ENCODE results near the gene NUMBL.
"Not testable (repeated sequence)": the region's sequence is repeated elsewhere in the genome, so short reads cannot be mapped to it uniquely, and the experiment has no call there.

Gene NUMBL

GRCh38 chr19:40690050-40690692 is at the start of gene NUMBL:
TSS of gene NUMBL (minus strand) at chr19:40690651. CDS start at chr19:40690483, 168 bp downstream.
- Histone ChIP-seq H3K4me1 (ENCODE audit: insufficient read depth, low read length) (peaks cover 20% of the 10 kb centered on the region), H3K27me3 (ENCODE audit: insufficient read depth, low read length) (no peaks in the 10 kb centered on the region), H2AFZ (ENCODE audit: low read depth, low read length) (peak within 1 kb of the TSS; percentile 32), H3K4me3 (ENCODE audit: low read length) (peak within 1 kb of the TSS; percentile 46), H3K9me3 (ENCODE audit: low read length) (no peaks in the 10 kb centered on the region), H3K36me3 (ENCODE audit: insufficient read depth, low read length) (peaks cover 25% of the 10 kb centered on the region)

GRCh38 chr19:40739030-40739839 is 48.8 kb upstream of the NUMBL start:
- Histone ChIP-seq H3K4me1 (ENCODE audit: insufficient read depth, low read length) (no peaks in the 10 kb centered on the region), H2AFZ (ENCODE audit: low read depth, low read length) (no peak overlapping the region), H3K9me3 (ENCODE audit: low read length) (no peaks in the 10 kb centered on the region), H3K4me3 (ENCODE audit: low read length) (no peak overlapping the region), H3K27me3 (ENCODE audit: insufficient read depth, low read length) (no peaks in the 10 kb centered on the region), H3K36me3 (ENCODE audit: insufficient read depth, low read length) (peaks cover 52% of the 10 kb centered on the region)

DNA sequence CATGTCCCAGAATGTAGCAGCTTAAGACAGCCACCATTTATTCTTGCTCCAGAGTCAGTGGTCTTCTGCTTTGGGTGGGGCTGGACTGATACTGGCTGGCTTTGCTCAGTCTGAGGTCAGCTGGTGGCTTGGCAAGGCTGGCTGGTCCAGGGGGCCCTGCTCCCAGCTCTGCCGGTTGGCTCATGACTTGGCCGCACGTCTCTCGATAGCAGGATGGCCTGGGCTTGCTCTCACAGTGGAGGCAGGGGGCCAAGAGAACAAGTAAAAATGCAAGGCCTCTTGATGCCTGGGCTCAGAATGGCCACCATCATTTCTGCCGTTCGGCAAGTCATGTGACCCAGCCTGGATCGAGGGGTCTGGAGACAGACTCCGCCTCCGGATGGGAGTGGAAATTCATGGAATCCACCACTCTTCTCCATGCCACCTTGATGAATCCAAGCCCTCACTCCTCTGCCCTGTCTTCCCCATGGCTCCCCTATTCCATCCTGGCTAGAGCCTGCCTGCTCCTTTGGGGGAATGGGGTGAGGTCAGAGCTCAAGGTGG is 46.7 kb upstream of the NUMBL start:
- peaks cover 66% of the 10 kb centered on the region for H3K36me3 ChIP-seq (ENCODE audit: insufficient read depth, low read length)
- no peak overlapping the region for H3K4me3 ChIP-seq (ENCODE audit: low read length)

DNA sequence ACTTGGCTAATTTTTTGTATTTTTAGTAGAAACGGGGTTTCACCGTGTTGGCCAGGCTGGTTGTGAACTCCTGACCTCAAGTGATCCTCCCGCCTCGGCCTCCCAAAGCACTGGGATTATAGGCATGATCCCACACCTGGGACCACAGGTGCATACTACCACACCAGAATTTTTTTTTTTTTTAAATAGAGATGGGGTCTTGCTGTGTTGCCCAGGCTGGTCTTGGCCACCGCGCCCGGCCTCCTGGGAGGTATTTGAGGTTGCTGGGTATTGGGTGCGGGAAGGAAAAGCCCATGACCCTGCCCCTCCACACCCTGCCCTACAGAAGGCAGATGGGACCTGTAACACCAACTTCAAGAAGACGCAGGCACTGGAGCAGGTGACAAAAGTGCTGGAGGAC is 46.2 kb upstream of the NUMBL start:
- H3K9me3 ChIP-seq (ENCODE audit: low read length), result no peaks in the 10 kb centered on the region
- H3K36me3 ChIP-seq (ENCODE audit: insufficient read depth, low read length), result peaks cover 68% of the 10 kb centered on the region
- no peaks in the 10 kb centered on the region for H3K27me3 ChIP-seq (ENCODE audit: insufficient read depth, low read length)
- no peak overlapping the region for H3K4me3 ChIP-seq (ENCODE audit: low read length)
- H3K4me1 ChIP-seq (ENCODE audit: insufficient read depth, low read length), result no peaks in the 10 kb centered on the region
- no peak overlapping the region for H2AFZ ChIP-seq (ENCODE audit: low read depth, low read length)

More for the DNA sequence above, 46.7 kb upstream of the NUMBL start:
- H3K27me3 ChIP-seq (ENCODE audit: insufficient read depth, low read length), result no peaks in the 10 kb centered on the region
- H2AFZ ChIP-seq (ENCODE audit: low read depth, low read length), result no peak overlapping the region
- H3K4me1 ChIP-seq (ENCODE audit: insufficient read depth, low read length), result no peaks in the 10 kb centered on the region
- no peaks in the 10 kb centered on the region for H3K9me3 ChIP-seq (ENCODE audit: low read length)

DNA sequence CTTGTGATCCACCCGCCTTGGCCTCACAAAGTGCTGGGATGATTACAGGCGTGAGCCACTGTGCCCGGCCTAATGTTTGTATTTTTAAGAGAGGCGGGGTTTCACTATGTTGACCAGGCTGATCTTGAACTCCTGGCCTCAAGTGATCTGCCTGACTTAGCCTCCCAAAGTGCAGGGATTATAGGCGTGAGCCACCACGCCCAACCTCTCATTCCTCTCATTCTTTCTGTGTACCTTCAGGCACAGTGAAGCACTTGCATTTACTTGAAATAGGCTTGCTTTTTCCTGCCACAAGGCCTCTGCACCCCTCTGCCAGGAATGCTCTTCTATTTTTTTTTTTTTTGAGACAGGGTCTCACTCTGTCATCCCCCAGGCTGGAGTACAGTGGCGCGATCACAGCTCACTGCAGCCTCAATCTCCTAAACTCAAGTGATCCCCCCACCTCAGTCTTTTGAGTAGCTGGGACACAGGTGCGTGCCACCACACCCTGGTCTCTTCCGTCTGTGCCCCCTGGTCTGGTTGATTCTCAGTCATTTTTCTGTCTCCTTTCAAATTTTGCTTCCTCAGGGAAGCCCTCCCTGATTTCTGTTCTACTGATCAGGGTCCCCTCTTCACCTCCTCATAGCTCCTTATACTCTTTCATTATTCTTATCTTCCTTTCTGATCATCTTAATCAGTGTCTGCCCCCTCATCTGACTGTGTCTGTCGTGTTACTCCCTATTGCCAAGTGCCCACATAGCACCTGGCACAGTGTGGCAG is 44.7 kb upstream of the NUMBL start:
- H2AFZ ChIP-seq (ENCODE audit: low read depth, low read length), result no peak overlapping the region
- H3K27me3 ChIP-seq (ENCODE audit: insufficient read depth, low read length), result no peaks in the 10 kb centered on the region
- no peak overlapping the region for H3K4me3 ChIP-seq (ENCODE audit: low read length)
- H3K9me3 ChIP-seq (ENCODE audit: low read length), result peaks cover 2% of the 10 kb centered on the region
- no peaks in the 10 kb centered on the region for H3K4me1 ChIP-seq (ENCODE audit: insufficient read depth, low read length)
- H3K36me3 ChIP-seq (ENCODE audit: insufficient read depth, low read length), result peaks cover 82% of the 10 kb centered on the region

- H3K4me1 ChIP-seq (ENCODE audit: insufficient read depth, low read length), result no peaks in the 10 kb centered on the region
- peaks cover 76% of the 10 kb centered on the region for H3K36me3 ChIP-seq (ENCODE audit: insufficient read depth, low read length)
- H2AFZ ChIP-seq (ENCODE audit: low read depth, low read length), result no peak overlapping the region
- H3K9me3 ChIP-seq (ENCODE audit: low read length), result peaks cover 2% of the 10 kb centered on the region
- no peak overlapping the region for H3K4me3 ChIP-seq (ENCODE audit: low read length)
- no peaks in the 10 kb centered on the region for H3K27me3 ChIP-seq (ENCODE audit: insufficient read depth, low read length)
Observed at GRCh38 chr19:40733149-40733548, 42.7 kb upstream of the NUMBL start.

- not testable (repeated sequence) for H3K9me3 ChIP-seq (ENCODE audit: low read length); H3K4me1 ChIP-seq (ENCODE audit: insufficient read depth, low read length); H3K4me3 ChIP-seq (ENCODE audit: low read length); H3K27me3 ChIP-seq (ENCODE audit: insufficient read depth, low read length); H2AFZ ChIP-seq (ENCODE audit: low read depth, low read length)
- peaks cover 81% of the 10 kb centered on the region for H3K36me3 ChIP-seq (ENCODE audit: insufficient read depth, low read length)
Observed at GRCh38 chr19:40732304-40732703, 41.9 kb upstream of the NUMBL start.

GRCh38 chr19:40730065-40730464 is 39.6 kb upstream of the NUMBL start:
- H3K4me1 ChIP-seq (ENCODE audit: insufficient read depth, low read length); H2AFZ ChIP-seq (ENCODE audit: low read depth, low read length): not testable (repeated sequence)

DNA sequence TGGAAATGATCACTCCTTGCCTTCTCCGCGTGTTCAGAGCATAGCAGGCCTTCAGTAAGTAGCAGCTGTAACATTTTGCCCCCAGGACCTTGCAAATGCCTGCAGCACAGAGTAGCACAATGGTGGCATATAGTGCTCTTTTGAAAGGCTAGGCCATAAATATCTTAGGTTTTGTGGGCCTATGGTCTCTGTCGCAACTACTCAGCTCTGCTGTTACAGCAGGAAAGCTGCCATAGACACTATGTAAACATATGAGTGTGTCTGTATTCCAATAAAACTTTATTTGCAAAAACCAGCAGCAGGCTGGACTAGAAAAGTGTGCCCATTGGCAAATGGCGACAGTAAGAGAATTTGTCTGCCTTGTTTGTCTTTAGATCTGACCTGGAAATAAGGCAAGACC is 35.8 kb upstream of the NUMBL start:
- H3K9me3 ChIP-seq (ENCODE audit: low read length), result peaks cover 7% of the 10 kb centered on the region
- H3K27me3 ChIP-seq (ENCODE audit: insufficient read depth, low read length), result no peaks in the 10 kb centered on the region
- no peak overlapping the region for H2AFZ ChIP-seq (ENCODE audit: low read depth, low read length)
- no peaks in the 10 kb centered on the region for H3K4me1 ChIP-seq (ENCODE audit: insufficient read depth, low read length)
- H3K4me3 ChIP-seq (ENCODE audit: low read length), result no peak overlapping the region
- peaks cover 50% of the 10 kb centered on the region for H3K36me3 ChIP-seq (ENCODE audit: insufficient read depth, low read length)

More at GRCh38 chr19:40730065-40730464, 39.6 kb upstream of the NUMBL start:
- H3K36me3 ChIP-seq (ENCODE audit: insufficient read depth, low read length), result peaks cover 74% of the 10 kb centered on the region
- H3K27me3 ChIP-seq (ENCODE audit: insufficient read depth, low read length); H3K9me3 ChIP-seq (ENCODE audit: low read length); H3K4me3 ChIP-seq (ENCODE audit: low read length): not testable (repeated sequence)

DNA sequence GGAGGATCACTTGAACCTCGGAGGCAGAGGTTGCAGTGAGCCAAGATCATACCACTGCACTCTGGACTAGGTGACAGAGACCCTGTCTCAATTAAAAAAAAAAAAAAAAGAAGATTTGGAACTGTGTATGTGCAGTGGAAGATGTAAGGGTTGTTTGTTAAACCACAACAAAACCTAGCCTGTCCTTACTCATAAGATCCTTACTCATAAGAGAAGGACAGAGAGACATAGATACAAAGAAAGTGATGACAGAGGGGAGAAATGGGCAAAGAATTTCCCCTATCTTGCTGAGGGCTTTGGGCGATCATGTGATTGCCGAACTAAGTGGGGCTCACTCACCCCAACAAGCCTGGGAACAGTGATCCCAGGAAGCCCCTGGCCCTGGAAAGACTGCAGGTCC is 34.4 kb upstream of the NUMBL start:
- Histone ChIP-seq H3K9me3 (ENCODE audit: low read length) (peaks cover 4% of the 10 kb centered on the region), H3K27me3 (ENCODE audit: insufficient read depth, low read length) (no peaks in the 10 kb centered on the region), H3K4me1 (ENCODE audit: insufficient read depth, low read length) (peaks cover under 1% of the 10 kb centered on the region), H3K36me3 (ENCODE audit: insufficient read depth, low read length) (peaks cover 39% of the 10 kb centered on the region), H2AFZ (ENCODE audit: low read depth, low read length) (no peak overlapping the region), H3K4me3 (ENCODE audit: low read length) (no peak overlapping the region)

DNA sequence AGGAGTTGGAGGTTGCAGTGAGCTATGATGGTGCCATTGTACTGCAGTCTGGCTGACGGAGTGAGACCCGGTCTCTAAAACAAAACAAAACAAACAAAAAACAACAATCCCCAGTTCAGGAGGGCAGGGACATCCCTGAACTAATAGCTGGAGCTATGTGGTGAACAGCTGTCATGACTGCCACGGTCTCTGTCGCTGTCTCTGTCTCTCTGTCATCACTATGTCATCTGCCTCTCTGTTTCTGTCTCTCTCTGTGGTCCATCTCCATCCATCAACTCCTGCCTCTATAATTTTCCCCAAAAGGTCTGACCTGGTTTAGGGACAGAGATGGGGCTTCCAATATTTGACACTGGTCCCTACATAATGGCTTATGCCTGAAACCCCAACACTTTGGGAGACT is 33.9 kb upstream of the NUMBL start:
- H3K27me3 ChIP-seq (ENCODE audit: insufficient read depth, low read length), result no peaks in the 10 kb centered on the region
- H3K36me3 ChIP-seq (ENCODE audit: insufficient read depth, low read length), result peaks cover 37% of the 10 kb centered on the region
- H3K4me1 ChIP-seq (ENCODE audit: insufficient read depth, low read length), result peaks cover 5% of the 10 kb centered on the region
- peaks cover 4% of the 10 kb centered on the region for H3K9me3 ChIP-seq (ENCODE audit: low read length)
- no peak overlapping the region for H3K4me3 ChIP-seq (ENCODE audit: low read length)
- H2AFZ ChIP-seq (ENCODE audit: low read depth, low read length), result no peak overlapping the region

- Histone ChIP-seq H3K36me3 (ENCODE audit: insufficient read depth, low read length) (peaks cover 34% of the 10 kb centered on the region), H3K27me3 (ENCODE audit: insufficient read depth, low read length) (no peaks in the 10 kb centered on the region), H3K4me1 (ENCODE audit: insufficient read depth, low read length) (peaks cover 11% of the 10 kb centered on the region), H2AFZ (ENCODE audit: low read depth, low read length) (no peak overlapping the region), H3K4me3 (ENCODE audit: low read length) (no peak overlapping the region), H3K9me3 (ENCODE audit: low read length) (peaks cover 4% of the 10 kb centered on the region)
Observed at GRCh38 chr19:40723661-40724254, 33.3 kb upstream of the NUMBL start.
